Measurements from ENCODE around the gene CRY2.

CRY2 gene

GRCh38 chr11:45889966-45890365 is 42.7 kb downstream of the CRY2 start:
- POLR2A ChIA-PET = no interaction called here
- Histone ChIP-seq H3K4me3 (ENCODE audit: control insufficient read depth in 1 of 7, extremely low read depth in 1 of 7, insufficient read depth in 4 of 7, low read depth in 2 of 7, low read length in 6 of 7) (no peak overlapping the region), H3K9me3 (ENCODE audit: control extremely low read depth in 1 of 5, control insufficient read depth in 4 of 5, insufficient read depth in 2 of 5, low read depth in 1 of 5, low read length in 4 of 5) (no peaks in the 10 kb centered on the region), H3K36me3 (ENCODE audit: control insufficient read depth in 4 of 4, insufficient read depth in 4 of 4, low read length in 3 of 4) (no peaks in the 10 kb centered on the region), H3K27ac (ENCODE audit: insufficient read depth in 1 of 2, low read depth in 1 of 2, low read length in 2 of 2, poor library complexity in 1 of 2, severe bottlenecking in 2 of 2) (no peak overlapping the region), H3K4me1 (ENCODE audit: control extremely low read depth in 1 of 4, control insufficient read depth in 4 of 4, insufficient read depth in 4 of 4, low read length in 3 of 4) (peaks cover 1 to 10% (median 8%) of the 10 kb centered on the region in 4 experiments), H3K27me3 (replicated peaks in 2 of 5; ENCODE audit: control insufficient read depth in 4 of 5, insufficient read depth in 5 of 5, low read length in 4 of 5) (peaks cover 0 to 43% (median 10%) of the 10 kb centered on the region in 5 experiments)
- CTCF ChIA-PET = no interaction called here
- no peak for DNase-seq
- 99% methylated on average over 7 of the region's 9 CpGs for WGBS (ENCODE audit: insufficient coverage)

GRCh38 chr11:45890886-45891550 is 43.7 kb downstream of the CRY2 start:
- 90% methylated on average over 7 of the region's 9 CpGs for WGBS (ENCODE audit: insufficient coverage)
- CTCF ChIA-PET = interaction anchor here (0.8 to 1.1 kb wide), 2 partner anchors 12 to 25 kb away, joined by 3 read pairs; no protein-coding TSS in a partner anchor
- peaks cover 0 to 42% (median 10%) of the 10 kb centered on the region in 5 experiments for H3K27me3 ChIP-seq (replicated peaks in 2 of 5; ENCODE audit: control insufficient read depth in 4 of 5, insufficient read depth in 5 of 5, low read length in 4 of 5)

GRCh38 chr11:45892856-45893255 is 45.6 kb downstream of the CRY2 start:
- Histone ChIP-seq H3K27me3 (replicated peaks in 2 of 5; ENCODE audit: control insufficient read depth in 4 of 5, insufficient read depth in 5 of 5, low read length in 4 of 5) (peaks cover 0 to 42% (median 11%) of the 10 kb centered on the region in 5 experiments), H3K4me1 (ENCODE audit: control extremely low read depth in 1 of 4, control insufficient read depth in 4 of 4, insufficient read depth in 4 of 4, low read length in 3 of 4) (no peaks in the 10 kb centered on the region), H3K36me3 (ENCODE audit: control insufficient read depth in 4 of 4, insufficient read depth in 4 of 4, low read length in 3 of 4) (no peaks in the 10 kb centered on the region), H3K4me3 (ENCODE audit: control insufficient read depth in 1 of 7, extremely low read depth in 1 of 7, insufficient read depth in 4 of 7, low read depth in 2 of 7, low read length in 6 of 7) (no peak overlapping the region), H3K9me3 (ENCODE audit: control extremely low read depth in 1 of 5, control insufficient read depth in 4 of 5, insufficient read depth in 2 of 5, low read depth in 1 of 5, low read length in 4 of 5) (no peaks in the 10 kb centered on the region), H3K27ac (ENCODE audit: insufficient read depth in 1 of 2, low read depth in 1 of 2, low read length in 2 of 2, poor library complexity in 1 of 2, severe bottlenecking in 2 of 2) (no peak overlapping the region)
- CTCF ChIA-PET = interaction anchor here (0.7 kb wide), 1 partner anchor 32 kb away, joined by 3 read pairs; no protein-coding TSS in a partner anchor
- DNase-seq = no peak
- WGBS (ENCODE audit: insufficient coverage) = 75% methylated on average over 1 of the region's 5 CpGs
- POLR2A ChIA-PET = no interaction called here

More at GRCh38 chr11:45890886-45891550, 43.7 kb downstream of the CRY2 start:
- DNase-seq = no peak
- Histone ChIP-seq H3K36me3 (ENCODE audit: control insufficient read depth in 4 of 4, insufficient read depth in 4 of 4, low read length in 3 of 4) (no peaks in the 10 kb centered on the region), H3K4me3 (ENCODE audit: control insufficient read depth in 1 of 7, extremely low read depth in 1 of 7, insufficient read depth in 4 of 7, low read depth in 2 of 7, low read length in 6 of 7) (no peak overlapping the region), H3K9me3 (ENCODE audit: control extremely low read depth in 1 of 5, control insufficient read depth in 4 of 5, insufficient read depth in 2 of 5, low read depth in 1 of 5, low read length in 4 of 5) (no peaks in the 10 kb centered on the region), H3K4me1 (ENCODE audit: control extremely low read depth in 1 of 4, control insufficient read depth in 4 of 4, insufficient read depth in 4 of 4, low read length in 3 of 4) (peaks cover 0 to 2% (median under 1%) of the 10 kb centered on the region in 4 experiments), H3K27ac (ENCODE audit: insufficient read depth in 1 of 2, low read depth in 1 of 2, low read length in 2 of 2, poor library complexity in 1 of 2, severe bottlenecking in 2 of 2) (no peak overlapping the region)
- POLR2A ChIA-PET = no interaction called here

DNA sequence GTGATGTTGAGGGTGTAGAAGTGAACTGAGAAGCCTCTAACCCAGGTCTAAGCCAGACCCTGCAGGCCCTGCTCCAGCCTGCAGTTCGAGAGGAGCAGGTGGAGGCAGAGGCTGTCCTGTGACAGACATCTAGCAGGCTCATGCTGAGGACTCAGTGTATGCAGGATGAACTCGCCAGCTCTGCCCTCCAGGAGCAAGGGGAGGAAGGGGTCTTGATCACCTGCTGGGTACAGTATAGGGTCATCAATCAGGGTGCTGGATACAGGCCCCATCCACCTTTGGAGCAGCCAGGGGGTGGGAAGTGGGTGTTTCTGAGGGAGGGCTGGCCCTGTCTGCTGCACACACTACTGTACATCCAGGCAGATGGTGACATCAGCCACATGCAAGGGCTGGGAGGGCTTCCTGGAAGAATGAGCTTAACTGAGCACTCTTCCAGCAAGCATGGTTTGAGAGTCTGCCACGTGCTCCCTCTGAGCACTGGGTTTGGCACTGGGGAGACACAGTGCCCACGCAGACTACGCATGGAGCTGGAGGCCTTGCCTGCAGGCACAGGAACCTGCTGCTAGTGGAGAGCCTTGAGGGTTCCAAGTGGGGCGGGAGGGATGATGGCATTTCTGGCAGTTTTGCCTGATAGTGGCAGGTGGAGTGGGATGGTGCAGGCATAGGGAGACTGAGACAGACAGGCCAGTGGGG is 47.4 kb downstream of the CRY2 start:
- WGBS (ENCODE audit: insufficient coverage) = 89% methylated on average over 6 of the region's 6 CpGs
- no peak for DNase-seq
- Histone ChIP-seq H3K36me3 (ENCODE audit: control insufficient read depth in 4 of 4, insufficient read depth in 4 of 4, low read length in 3 of 4) (no peaks in the 10 kb centered on the region), H3K9me3 (ENCODE audit: control extremely low read depth in 1 of 5, control insufficient read depth in 4 of 5, insufficient read depth in 2 of 5, low read depth in 1 of 5, low read length in 4 of 5) (no peaks in the 10 kb centered on the region), H3K27me3 (replicated peaks in 2 of 5; ENCODE audit: control insufficient read depth in 4 of 5, insufficient read depth in 5 of 5, low read length in 4 of 5) (peaks cover 0 to 59% (median 21%) of the 10 kb centered on the region in 5 experiments), H3K4me3 (ENCODE audit: control insufficient read depth in 1 of 7, extremely low read depth in 1 of 7, insufficient read depth in 4 of 7, low read depth in 2 of 7, low read length in 6 of 7) (no peak overlapping the region), H3K27ac (ENCODE audit: insufficient read depth in 1 of 2, low read depth in 1 of 2, low read length in 2 of 2, poor library complexity in 1 of 2, severe bottlenecking in 2 of 2) (no peak overlapping the region), H3K4me1 (ENCODE audit: control extremely low read depth in 1 of 4, control insufficient read depth in 4 of 4, insufficient read depth in 4 of 4, low read length in 3 of 4) (peaks cover 0 to 9% (median 7%) of the 10 kb centered on the region in 4 experiments)
- POLR2A ChIA-PET = no interaction called here
- CTCF ChIA-PET = no interaction called here

- Histone ChIP-seq H3K27me3 (replicated peaks in 2 of 5; ENCODE audit: control insufficient read depth in 4 of 5, insufficient read depth in 5 of 5, low read length in 4 of 5) (peaks cover 0 to 63% (median 21%) of the 10 kb centered on the region in 5 experiments), H3K9me3 (ENCODE audit: control extremely low read depth in 1 of 5, control insufficient read depth in 4 of 5, insufficient read depth in 2 of 5, low read depth in 1 of 5, low read length in 4 of 5) (no peaks in the 10 kb centered on the region), H3K4me1 (ENCODE audit: control extremely low read depth in 1 of 4, control insufficient read depth in 4 of 4, insufficient read depth in 4 of 4, low read length in 3 of 4) (peaks cover 0 to 13% (median 9%) of the 10 kb centered on the region in 4 experiments), H3K27ac (ENCODE audit: insufficient read depth in 1 of 2, low read depth in 1 of 2, low read length in 2 of 2, poor library complexity in 1 of 2, severe bottlenecking in 2 of 2) (no peak overlapping the region), H3K36me3 (ENCODE audit: control insufficient read depth in 4 of 4, insufficient read depth in 4 of 4, low read length in 3 of 4) (no peaks in the 10 kb centered on the region), H3K4me3 (ENCODE audit: control insufficient read depth in 1 of 7, extremely low read depth in 1 of 7, insufficient read depth in 4 of 7, low read depth in 2 of 7, low read length in 6 of 7) (no peak overlapping the region)
- DNase-seq = no peak
- CTCF ChIA-PET = no interaction called here
- POLR2A ChIA-PET = no interaction called here
- 94% methylated on average over 5 of the region's 8 CpGs for WGBS (ENCODE audit: insufficient coverage)
Measured at GRCh38 chr11:45895553-45896259, 48.4 kb downstream of the CRY2 start.

GRCh38 chr11:45896422-45896984 is 49.2 kb downstream of the CRY2 start:
- no peak for DNase-seq
- Histone ChIP-seq H3K9me3 (ENCODE audit: control extremely low read depth in 1 of 5, control insufficient read depth in 4 of 5, insufficient read depth in 2 of 5, low read depth in 1 of 5, low read length in 4 of 5) (no peaks in the 10 kb centered on the region), H3K27me3 (replicated peaks in 2 of 5; ENCODE audit: control insufficient read depth in 4 of 5, insufficient read depth in 5 of 5, low read length in 4 of 5) (peaks cover 0 to 71% (median 21%) of the 10 kb centered on the region in 5 experiments), H3K4me1 (ENCODE audit: control extremely low read depth in 1 of 4, control insufficient read depth in 4 of 4, insufficient read depth in 4 of 4, low read length in 3 of 4) (peaks cover 0 to 13% (median 9%) of the 10 kb centered on the region in 4 experiments), H3K27ac (ENCODE audit: insufficient read depth in 1 of 2, low read depth in 1 of 2, low read length in 2 of 2, poor library complexity in 1 of 2, severe bottlenecking in 2 of 2) (no peak overlapping the region), H3K4me3 (ENCODE audit: control insufficient read depth in 1 of 7, extremely low read depth in 1 of 7, insufficient read depth in 4 of 7, low read depth in 2 of 7, low read length in 6 of 7) (no peak overlapping the region), H3K36me3 (ENCODE audit: control insufficient read depth in 4 of 4, insufficient read depth in 4 of 4, low read length in 3 of 4) (no peaks in the 10 kb centered on the region)
- POLR2A ChIA-PET = no interaction called here
- 23% methylated on average over 18 of the region's 19 CpGs for WGBS (ENCODE audit: insufficient coverage)
- CTCF ChIA-PET = interaction anchor here (1.3 kb wide), 1 partner anchor 24 kb away, joined by 3 read pairs; no protein-coding TSS in a partner anchor

Data from common myeloid progenitor, CD34-positive (primary cell).